ENCODE results near the gene ANKRD39. TPM values are rescaled to one million over a fixed set of nuclear protein-coding genes. Genes with fewer than 3 reads are reported as not detected.

ANKRD39 gene
- total and polyA plus RNA-seq, 9 of the 15 experiments (the other 6 are each of a cell fraction or from before 2014, with no cell fraction given): 8.2 to 33.1 (median 23.8) TPM

DNA sequence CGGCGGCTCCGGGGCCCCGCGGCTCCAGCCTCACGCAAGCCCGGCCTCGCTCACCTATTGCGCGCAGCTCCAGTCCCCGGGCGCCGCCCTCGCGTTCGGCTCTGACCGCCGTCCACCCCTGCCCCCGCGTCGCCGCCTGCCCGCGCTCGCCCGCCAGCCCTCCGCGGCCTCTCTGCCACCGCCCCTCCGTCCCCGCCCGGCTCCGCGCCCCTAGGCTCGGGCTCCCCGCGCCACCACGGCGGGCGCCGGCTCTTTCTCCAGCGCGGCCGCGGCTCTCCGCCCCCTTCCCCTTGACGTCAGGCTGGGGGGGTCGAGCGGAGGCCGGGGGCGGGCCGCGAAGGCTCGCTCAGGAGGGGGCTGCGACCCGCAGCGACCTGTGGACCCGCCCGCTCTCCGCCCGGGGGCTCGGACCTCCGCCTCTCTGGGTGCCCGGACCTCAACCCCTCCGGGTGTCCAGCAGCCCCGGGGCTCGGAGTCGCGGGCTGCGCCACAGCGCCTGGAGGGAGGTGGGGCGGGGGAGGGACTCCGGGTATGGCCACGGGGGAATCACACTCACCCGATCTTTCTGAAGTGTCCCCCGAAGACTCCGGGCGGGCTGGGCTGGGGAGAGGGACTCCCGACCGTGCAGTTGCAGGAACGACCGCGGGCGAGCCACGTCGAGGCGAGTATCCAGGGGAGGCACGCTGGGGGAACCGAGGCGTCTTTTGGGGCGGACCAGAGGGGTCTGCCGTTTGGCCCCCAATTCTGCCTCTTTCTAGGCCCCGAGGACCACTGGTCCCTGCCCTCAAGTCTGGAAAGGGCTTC lies 12.2 kb upstream of the ANKRD39 start, which contains the start of gene SEMA4C (continued):
- TF ChIP-seq ZNF583 (CRISPR knock-in tag; IDR thresholded peaks at IDR 0.05): no peak
- TF ChIP-seq POLR2G (IDR thresholded peaks at IDR 0.05; ENCODE audit: low read depth, low read length): peak; percentile 75
- TF ChIP-seq ARHGAP35 (IDR thresholded peaks at IDR 0.05; ENCODE audit: partially characterized antibody): no peak
- TF ChIP-seq, protein P1, sequence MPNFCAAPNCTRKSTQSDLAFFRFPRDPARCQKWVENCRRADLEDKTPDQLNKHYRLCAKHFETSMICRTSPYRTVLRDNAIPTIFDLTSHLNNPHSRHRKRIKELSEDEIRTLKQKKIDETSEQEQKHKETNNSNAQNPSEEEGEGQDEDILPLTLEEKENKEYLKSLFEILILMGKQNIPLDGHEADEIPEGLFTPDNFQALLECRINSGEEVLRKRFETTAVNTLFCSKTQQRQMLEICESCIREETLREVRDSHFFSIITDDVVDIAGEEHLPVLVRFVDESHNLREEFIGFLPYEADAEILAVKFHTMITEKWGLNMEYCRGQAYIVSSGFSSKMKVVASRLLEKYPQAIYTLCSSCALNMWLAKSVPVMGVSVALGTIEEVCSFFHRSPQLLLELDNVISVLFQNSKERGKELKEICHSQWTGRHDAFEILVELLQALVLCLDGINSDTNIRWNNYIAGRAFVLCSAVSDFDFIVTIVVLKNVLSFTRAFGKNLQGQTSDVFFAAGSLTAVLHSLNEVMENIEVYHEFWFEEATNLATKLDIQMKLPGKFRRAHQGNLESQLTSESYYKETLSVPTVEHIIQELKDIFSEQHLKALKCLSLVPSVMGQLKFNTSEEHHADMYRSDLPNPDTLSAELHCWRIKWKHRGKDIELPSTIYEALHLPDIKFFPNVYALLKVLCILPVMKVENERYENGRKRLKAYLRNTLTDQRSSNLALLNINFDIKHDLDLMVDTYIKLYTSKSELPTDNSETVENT (CRISPR knock-in tag; IDR thresholded peaks at IDR 0.05): peak; percentile 41; the same call in 1 of the 2 replicates
- TF ChIP-seq C11orf30 (IDR thresholded peaks at IDR 0.05; ENCODE audit: low read depth): no peak
- no peak for TF ChIP-seq ZNF134 (CRISPR knock-in tag; conservative IDR thresholded peaks at IDR 0.05)
- no peak for TF ChIP-seq ZNF778 (CRISPR knock-in tag; IDR thresholded peaks at IDR 0.05)
- no peak for TF ChIP-seq MAFK (IDR thresholded peaks at IDR 0.05; ENCODE audit: low read length)
- no peak for TF ChIP-seq SMARCA4 (IDR thresholded peaks at IDR 0.05)
- TF ChIP-seq PHB2 (IDR thresholded peaks at IDR 0.05; ENCODE audit: low read depth): no peak
- TF ChIP-seq, protein P2, sequence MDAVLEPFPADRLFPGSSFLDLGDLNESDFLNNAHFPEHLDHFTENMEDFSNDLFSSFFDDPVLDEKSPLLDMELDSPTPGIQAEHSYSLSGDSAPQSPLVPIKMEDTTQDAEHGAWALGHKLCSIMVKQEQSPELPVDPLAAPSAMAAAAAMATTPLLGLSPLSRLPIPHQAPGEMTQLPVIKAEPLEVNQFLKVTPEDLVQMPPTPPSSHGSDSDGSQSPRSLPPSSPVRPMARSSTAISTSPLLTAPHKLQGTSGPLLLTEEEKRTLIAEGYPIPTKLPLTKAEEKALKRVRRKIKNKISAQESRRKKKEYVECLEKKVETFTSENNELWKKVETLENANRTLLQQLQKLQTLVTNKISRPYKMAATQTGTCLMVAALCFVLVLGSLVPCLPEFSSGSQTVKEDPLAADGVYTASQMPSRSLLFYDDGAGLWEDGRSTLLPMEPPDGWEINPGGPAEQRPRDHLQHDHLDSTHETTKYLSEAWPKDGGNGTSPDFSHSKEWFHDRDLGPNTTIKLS (IDR thresholded peaks at IDR 0.05; ENCODE audit: borderline replicate concordance, low read depth): 0 out of 2 replicates have a peak, but pooled peaks have one; percentile 14
- TF ChIP-seq POLR3G (IDR thresholded peaks at IDR 0.05; ENCODE audit: extremely low read depth, insufficient read length, insufficient replicate concordance): no peak
- TF ChIP-seq GATAD2B (IDR thresholded peaks at IDR 0.05; ENCODE audit: borderline replicate concordance): 0 out of 2 replicates have a peak, but pooled peaks have one; percentile 68
- TF ChIP-seq LARP7 (IDR thresholded peaks at IDR 0.05): no peak
- TF ChIP-seq RFX1 (IDR thresholded peaks at IDR 0.05): no peak
- no peak for TF ChIP-seq CHD4 (IDR thresholded peaks at IDR 0.05; ENCODE audit: insufficient read depth, insufficient replicate concordance, low read depth, low read length, poor library complexity, severe bottlenecking)
- TF ChIP-seq FOXM1 (IDR thresholded peaks at IDR 0.05; ENCODE audit: low read depth): no peak
- TF ChIP-seq FOXM1 (CRISPR knock-in tag; IDR thresholded peaks at IDR 0.05; ENCODE audit: low read depth): no peak
- TF ChIP-seq KDM4B (IDR thresholded peaks at IDR 0.05; ENCODE audit: borderline replicate concordance in 2 of 2, low read depth in 1 of 2): 0 out of 4 replicates have a peak, but pooled peaks of 1 of the 2 experiments have one; percentile 35
- TF ChIP-seq ZNF695 (CRISPR knock-in tag; IDR thresholded peaks at IDR 0.05): no peak
- no peak for TF ChIP-seq ZKSCAN8 (CRISPR knock-in tag; IDR thresholded peaks at IDR 0.05)
- TF ChIP-seq, protein P3, sequence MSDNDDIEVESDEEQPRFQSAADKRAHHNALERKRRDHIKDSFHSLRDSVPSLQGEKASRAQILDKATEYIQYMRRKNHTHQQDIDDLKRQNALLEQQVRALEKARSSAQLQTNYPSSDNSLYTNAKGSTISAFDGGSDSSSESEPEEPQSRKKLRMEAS (CRISPR knock-in tag; IDR thresholded peaks at IDR 0.05): no peak
- TF ChIP-seq, protein P4, sequence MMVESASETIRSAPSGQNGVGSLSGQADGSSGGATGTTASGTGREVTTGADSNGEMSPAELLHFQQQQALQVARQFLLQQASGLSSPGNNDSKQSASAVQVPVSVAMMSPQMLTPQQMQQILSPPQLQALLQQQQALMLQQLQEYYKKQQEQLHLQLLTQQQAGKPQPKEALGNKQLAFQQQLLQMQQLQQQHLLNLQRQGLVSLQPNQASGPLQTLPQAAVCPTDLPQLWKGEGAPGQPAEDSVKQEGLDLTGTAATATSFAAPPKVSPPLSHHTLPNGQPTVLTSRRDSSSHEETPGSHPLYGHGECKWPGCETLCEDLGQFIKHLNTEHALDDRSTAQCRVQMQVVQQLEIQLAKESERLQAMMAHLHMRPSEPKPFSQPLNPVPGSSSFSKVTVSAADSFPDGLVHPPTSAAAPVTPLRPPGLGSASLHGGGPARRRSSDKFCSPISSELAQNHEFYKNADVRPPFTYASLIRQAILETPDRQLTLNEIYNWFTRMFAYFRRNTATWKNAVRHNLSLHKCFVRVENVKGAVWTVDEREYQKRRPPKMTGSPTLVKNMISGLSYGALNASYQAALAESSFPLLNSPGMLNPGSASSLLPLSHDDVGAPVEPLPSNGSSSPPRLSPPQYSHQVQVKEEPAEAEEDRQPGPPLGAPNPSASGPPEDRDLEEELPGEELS (CRISPR knock-in tag; IDR thresholded peaks at IDR 0.05; ENCODE audit: borderline replicate concordance): no peak

All from K562 (cell line).